SJSA1 (cell line): ENCODE measurements around the gene LRMDA. TPM values are rescaled to one million over a fixed set of nuclear protein-coding genes. Genes with fewer than 3 reads are reported as not detected.

ENCODE experiments used
- DNase-seq, 2 experiments: peaks; one replicate each; pipeline ENCODE4 v3.0.0-alpha.2; 2015 to 2020; ENCODE audit warnings: low spot score in 2 of 2, low read depth in 1 of 2
- H3K27ac ChIP-seq: fragments of 250-450 bp; sonication (Bioruptor Pico); 2 replicates; pipeline ENCODE4 v1.5.1; 2020; ENCODE audit warnings: mild to moderate bottlenecking, moderate library complexity
- H3K27me3 ChIP-seq: fragments of 250-450 bp; sonication (Bioruptor Pico); replicated peaks from 2 replicates; pipeline ENCODE4 v1.5.1; 2020; ENCODE audit warnings: mild to moderate bottlenecking, moderate library complexity
- H3K36me3 ChIP-seq: fragments of 250-450 bp; sonication (Bioruptor Pico); 2 replicates; pipeline ENCODE4 v1.5.1; 2020; ENCODE audit warnings: mild to moderate bottlenecking
- H3K4me1 ChIP-seq: fragments of 250-450 bp; sonication (Bioruptor Pico); replicated peaks from 2 replicates; pipeline ENCODE4 v1.6.1; 2021; ENCODE audit warnings: mild to moderate bottlenecking
- H3K4me3 ChIP-seq: fragments of 250-450 bp; sonication (Bioruptor Pico); 2 replicates; pipeline ENCODE4 v1.5.1; 2020; ENCODE audit warnings: mild to moderate bottlenecking
- H3K9me3 ChIP-seq: fragments of 250-450 bp; sonication (Bioruptor Pico); replicated peaks from 2 replicates; pipeline ENCODE4 v1.5.1; 2020; ENCODE audit warnings: mild to moderate bottlenecking
- total RNA-seq: library from RNA; depleted of rRNA; stranded (reverse); fragments of >200 nt; shearing (Covaris generic); gene quantifications from 2 replicates; pipeline ENCODE4 v1.2.3, GENCODE V29; 2014

Gene LRMDA
- total RNA-seq, 1 experiment from 2014 or later: not detected

DNA sequence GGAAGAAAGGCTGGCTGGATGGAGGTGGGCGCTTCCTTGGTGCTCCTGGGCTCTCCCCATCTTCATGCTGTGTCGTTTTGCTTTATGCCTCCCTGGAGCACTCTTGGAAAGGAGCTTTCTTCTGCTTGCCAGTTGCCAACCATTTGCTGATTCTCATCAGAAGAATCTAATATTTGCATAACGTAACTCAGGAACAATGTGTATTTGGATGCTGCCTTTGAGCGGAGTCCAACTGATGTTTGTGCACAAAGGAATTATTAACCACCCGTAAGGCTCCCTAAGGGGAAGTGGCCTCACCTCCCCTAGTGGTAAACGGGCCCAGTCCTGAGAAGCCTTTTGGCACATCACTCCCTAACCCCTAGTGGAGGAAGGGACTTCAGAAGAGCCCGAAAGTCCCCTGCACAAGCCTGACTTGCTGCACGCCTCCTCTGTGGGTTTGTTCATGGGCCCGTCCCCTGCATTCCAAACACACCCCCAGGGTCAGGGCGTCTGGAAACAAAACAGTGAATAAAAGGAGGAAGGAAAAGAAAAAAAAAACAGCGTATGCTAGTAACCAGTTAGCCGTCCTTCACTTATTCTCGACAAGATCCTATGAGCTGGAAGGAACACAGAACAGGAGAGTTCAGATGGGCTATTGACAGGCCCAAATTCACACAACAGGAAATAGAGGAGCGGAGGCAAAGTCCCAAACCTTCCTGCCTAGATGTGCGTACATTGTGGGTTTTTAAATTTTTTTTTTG lies 602.2 kb downstream of the LRMDA start:
- Histone ChIP-seq H3K27ac (no peak overlapping the region), H3K4me3 (no peak overlapping the region)
- DNase-seq: no peak

DNA sequence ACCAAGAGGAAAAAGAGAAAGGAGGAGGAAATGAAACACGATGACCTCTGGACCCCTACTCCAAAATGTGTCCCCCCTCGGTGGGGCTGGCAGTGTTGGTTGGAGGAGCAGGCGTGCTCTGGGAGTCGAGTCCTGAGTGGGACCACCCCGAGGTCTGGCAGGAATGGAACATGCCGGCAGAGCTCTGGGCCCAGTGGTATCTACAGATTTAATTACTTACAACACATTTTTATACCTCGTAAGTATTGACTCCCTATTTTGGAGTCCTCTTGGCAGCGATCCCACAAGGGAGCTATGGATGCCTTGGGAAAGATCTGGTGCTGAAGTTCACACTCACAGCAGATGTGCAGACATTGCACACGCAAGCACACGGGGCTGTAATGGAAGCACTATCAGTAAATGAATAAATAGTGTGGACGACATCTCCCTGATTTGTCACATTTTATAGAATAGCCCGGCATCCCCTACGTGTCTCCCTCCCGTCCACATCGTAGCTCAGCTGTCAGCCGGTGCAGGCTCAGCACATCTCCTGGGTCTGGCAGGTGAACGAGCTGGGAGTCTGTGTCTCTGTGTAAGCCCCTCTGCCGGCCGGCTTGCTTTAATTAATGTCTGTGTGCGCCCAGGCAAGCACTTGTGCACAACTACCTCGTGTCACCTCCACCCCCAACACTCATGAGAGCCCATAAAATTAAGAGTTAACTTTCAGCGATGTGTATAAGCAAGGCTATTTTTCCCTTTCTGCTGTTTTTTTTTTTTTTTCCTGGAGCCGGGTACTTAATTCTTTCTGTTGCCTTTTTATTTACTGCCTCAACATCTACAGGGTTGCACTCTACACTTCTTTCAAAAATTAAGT lies 603.2 kb downstream of the LRMDA start:
- Histone ChIP-seq H3K4me3 (no peak overlapping the region), H3K36me3 (no peaks in the 10 kb centered on the region), H3K9me3 (no peaks in the 10 kb centered on the region), H3K4me1 (no peaks in the 10 kb centered on the region), H3K27ac (no peak overlapping the region), H3K27me3 (no peaks in the 10 kb centered on the region)
- no peak for DNase-seq

More for the DNA sequence above, 602.2 kb downstream of the LRMDA start:
- H3K4me1 ChIP-seq: no peaks in the 10 kb centered on the region
- H3K9me3 ChIP-seq: no peaks in the 10 kb centered on the region
- no peaks in the 10 kb centered on the region for H3K36me3 ChIP-seq
- no peaks in the 10 kb centered on the region for H3K27me3 ChIP-seq

DNA sequence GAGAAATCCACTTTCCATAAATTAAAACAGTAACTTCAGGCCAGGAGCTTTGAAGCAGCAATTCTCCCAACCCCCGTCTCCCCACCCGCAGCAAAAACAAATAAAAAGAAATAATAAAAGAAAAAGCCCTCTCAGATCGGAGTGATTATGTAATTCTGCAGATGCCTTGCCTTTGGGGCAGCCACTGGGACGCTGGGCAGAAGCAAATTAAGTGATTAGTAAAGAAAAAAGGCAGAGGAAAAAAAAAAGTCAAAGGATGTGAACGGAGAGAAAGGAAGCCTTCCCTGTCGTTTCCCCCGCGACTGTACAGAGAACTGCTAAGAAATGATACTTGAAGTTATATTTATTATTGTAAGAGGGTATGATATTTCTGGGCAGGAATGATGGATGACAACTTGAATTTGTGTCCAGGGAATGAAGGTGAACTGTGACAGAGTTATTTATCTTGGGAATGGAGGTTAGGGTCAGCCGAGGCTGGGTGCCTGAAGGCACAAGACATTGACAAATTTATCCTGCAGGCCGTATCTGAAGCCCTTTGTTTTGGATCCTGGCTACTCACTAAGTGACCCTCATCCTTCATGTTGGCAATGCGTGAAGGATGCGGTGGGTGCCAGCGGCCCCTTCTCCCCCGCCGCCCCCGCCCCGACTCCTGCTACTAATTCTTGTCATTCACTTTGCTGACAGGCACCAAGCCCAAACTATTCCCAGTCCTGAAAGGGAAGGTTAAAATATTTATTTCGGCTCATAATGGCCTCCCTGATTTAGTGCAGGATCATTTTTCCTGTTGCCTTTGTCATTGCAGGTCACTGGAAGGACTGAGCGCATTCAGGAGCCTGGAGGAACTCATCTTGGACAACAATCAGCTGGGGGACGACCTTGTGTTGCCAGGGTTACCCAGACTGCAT lies 604.0 kb downstream of the LRMDA start:
- DNase-seq: no peak
- H3K4me1 ChIP-seq: no peaks in the 10 kb centered on the region
- no peak overlapping the region for H3K27ac ChIP-seq
- H3K27me3 ChIP-seq: no peaks in the 10 kb centered on the region
- no peaks in the 10 kb centered on the region for H3K36me3 ChIP-seq
- H3K9me3 ChIP-seq: no peaks in the 10 kb centered on the region
- H3K4me3 ChIP-seq: no peak overlapping the region

DNA sequence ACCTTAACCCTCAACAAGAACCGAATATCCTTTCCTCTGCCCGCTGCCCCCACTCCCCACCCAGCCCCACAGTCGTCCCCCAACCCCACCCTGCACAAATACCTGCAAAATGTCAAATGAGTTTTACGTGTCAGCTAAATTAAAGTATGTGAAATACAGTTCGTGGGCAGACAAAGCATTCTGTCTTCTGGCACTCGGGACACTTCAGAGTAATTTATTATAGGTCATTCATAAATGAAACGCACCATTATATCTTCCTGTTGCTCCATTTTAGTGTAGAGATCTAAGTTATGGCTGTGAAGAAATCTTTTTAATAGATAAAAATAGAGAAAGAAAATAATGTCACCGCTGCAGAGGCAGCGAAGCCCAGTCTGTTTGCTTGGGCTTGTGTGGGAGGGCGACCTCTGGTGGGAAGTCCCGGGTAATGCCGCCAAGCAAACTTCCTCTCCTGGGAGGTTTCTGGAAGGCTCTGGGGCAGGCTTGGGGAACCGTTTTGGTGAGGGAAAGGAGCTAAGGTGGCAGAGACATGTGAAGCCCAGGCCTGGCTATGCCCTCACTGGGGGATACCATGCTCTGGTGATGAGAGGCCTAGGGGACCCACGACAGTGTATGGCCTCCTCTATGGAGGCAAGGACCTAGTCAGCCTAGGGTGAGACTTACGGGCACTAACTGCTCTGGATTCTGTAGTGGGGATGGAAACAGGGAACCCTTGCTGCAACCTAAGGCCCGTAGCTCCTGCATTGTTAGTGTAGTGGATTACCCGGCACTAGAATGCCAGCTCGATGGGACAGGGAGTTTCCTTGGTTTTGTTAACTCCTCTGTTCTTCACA lies 604.9 kb downstream of the LRMDA start:
- Histone ChIP-seq H3K27me3 (no peaks in the 10 kb centered on the region), H3K27ac (no peak overlapping the region), H3K9me3 (no peaks in the 10 kb centered on the region), H3K4me3 (no peak overlapping the region), H3K4me1 (no peaks in the 10 kb centered on the region), H3K36me3 (no peaks in the 10 kb centered on the region)
- DNase-seq: peak; percentile 48 to 56

DNA sequence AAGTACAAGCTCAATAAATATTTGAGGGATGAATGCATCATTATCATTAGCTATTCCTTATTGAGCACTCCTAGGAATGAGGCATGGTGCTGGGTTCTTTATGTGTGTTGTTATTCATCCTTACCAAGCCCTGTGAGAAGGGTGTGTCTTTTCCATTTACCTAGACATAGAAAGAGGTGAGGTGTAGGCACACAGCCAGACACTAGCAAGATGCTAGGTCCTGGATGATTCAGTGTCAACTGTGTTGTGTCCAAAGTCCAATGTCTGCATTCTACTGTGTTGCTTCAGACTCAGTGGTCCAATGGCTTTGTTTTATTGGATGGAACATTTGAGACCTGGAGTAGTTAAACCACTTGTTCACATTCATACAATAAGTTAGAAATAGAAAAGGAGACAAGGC lies 605.5 kb downstream of the LRMDA start:
- Histone ChIP-seq H3K4me1 (no peaks in the 10 kb centered on the region), H3K9me3 (no peaks in the 10 kb centered on the region), H3K36me3 (no peaks in the 10 kb centered on the region), H3K4me3 (no peak overlapping the region), H3K27me3 (no peaks in the 10 kb centered on the region), H3K27ac (no peak overlapping the region)
- DNase-seq: no peak

DNA sequence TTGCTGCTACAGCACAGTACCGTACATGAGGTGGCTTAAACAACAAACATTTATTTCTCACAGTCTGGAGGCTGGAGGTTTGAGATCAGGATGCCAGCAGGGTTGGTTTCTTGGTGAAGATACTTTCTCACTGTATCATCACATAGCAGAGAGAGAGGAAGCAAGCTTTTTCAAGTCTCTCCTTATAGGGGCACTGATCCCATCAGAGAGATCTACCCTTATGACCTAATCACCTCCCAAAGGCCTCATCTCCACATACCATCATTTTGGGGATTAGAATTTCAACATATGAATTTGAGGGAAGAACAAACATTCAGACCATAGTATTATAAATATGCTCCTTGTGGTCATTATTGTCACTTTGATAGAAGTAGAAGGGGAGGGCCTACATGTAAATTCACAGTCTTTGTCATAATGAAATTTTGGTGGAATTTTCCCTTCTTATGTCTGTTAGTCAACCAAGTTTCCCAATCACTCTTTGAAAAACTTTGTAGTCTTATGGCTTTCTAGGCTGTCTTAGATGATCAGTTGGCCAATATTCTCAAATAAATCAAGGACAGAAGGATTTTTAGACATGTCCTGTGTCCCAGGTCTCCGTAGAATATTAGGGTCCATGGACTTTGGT lies 606.2 kb downstream of the LRMDA start:
- no peak for DNase-seq
- H3K4me1 ChIP-seq: no peaks in the 10 kb centered on the region
- no peak overlapping the region for H3K27ac ChIP-seq
- H3K27me3 ChIP-seq: no peaks in the 10 kb centered on the region
- no peak overlapping the region for H3K4me3 ChIP-seq
- no peaks in the 10 kb centered on the region for H3K9me3 ChIP-seq
- H3K36me3 ChIP-seq: no peaks in the 10 kb centered on the region

DNA sequence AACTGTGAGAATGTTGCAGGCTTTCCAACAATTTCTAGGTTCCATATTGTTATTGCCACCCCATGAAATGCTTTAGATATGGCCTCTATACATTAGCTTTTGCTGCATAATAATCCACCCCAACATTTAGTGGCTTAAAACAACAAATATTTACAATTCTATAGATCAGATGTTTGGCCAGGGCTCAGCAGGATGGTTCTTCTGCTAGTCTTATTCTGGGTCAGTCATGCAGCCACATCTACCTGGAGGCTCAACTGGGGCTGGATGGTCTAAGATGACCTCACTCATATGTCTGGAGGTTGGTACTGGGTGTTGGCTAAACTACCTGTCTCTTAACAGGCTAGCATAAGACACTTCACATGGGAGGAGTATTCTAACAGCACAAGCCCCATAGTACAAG lies 607.3 kb downstream of the LRMDA start:
- H3K27me3 ChIP-seq: no peaks in the 10 kb centered on the region
- H3K4me3 ChIP-seq: no peak overlapping the region
- no peak overlapping the region for H3K27ac ChIP-seq
- no peaks in the 10 kb centered on the region for H3K36me3 ChIP-seq
- no peaks in the 10 kb centered on the region for H3K9me3 ChIP-seq
- H3K4me1 ChIP-seq: no peaks in the 10 kb centered on the region
- DNase-seq: no peak

DNA sequence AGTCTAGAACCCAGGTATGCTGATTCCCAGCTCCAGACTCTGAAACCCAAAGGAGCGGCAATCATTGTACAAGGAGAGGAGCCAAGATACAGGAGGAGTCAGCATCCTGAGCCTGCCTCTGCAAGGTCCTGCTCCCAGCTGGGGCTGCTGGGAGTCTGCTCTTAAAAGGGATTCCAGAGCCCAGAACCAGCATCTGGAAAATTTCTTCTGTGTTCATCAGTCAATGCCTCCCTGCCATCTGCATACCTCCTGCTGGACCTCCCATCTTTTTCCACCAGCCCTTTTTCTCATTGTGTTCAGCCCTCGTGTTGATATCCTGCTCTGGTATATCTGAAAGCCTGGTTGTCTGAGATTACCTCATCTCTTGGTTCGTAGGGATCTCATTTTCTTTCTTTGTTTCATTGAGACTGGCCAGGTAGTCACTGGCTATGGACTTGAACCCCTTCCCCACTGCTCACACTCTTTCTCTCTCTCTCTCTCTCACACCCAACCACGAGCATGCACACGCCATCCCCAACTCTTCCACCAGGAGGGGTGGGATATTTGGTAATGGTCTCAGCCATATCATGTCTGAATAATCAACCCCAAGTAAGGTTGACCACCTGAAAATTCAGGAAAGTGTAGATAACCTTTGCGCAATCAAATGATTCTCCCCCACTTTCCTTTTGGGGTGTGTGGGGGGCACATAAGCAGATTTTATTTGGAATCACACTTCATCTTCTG lies 608.8 kb downstream of the LRMDA start:
- H3K4me1 ChIP-seq: no peaks in the 10 kb centered on the region
- H3K9me3 ChIP-seq: no peaks in the 10 kb centered on the region
- no peaks in the 10 kb centered on the region for H3K27me3 ChIP-seq
- no peak overlapping the region for H3K4me3 ChIP-seq
- H3K36me3 ChIP-seq: no peaks in the 10 kb centered on the region
- no peak for DNase-seq
- H3K27ac ChIP-seq: no peak overlapping the region

DNA sequence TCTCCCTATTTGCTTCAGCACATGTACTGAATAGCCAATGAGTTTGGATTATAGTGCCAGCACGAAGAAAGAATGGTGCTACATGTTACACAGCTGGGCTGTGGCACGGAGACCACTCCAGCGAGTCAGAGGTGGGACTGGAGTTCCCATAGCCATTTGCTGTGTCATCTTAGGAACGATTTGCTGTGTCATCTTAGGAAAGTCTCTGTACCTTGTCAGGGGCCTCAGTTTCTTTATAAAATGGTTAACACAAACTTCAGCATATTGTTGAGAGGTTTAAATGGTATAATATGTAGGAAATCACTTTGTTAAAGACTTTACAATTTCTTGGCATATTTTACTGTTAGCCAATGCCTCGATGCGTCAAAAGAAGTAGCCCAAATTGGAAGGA lies 609.4 kb downstream of the LRMDA start:
- DNase-seq: no peak
- H3K4me3 ChIP-seq: no peak overlapping the region
- no peaks in the 10 kb centered on the region for H3K27me3 ChIP-seq
- H3K27ac ChIP-seq: no peak overlapping the region
- H3K9me3 ChIP-seq: no peaks in the 10 kb centered on the region
- H3K36me3 ChIP-seq: no peaks in the 10 kb centered on the region
- no peaks in the 10 kb centered on the region for H3K4me1 ChIP-seq

DNA sequence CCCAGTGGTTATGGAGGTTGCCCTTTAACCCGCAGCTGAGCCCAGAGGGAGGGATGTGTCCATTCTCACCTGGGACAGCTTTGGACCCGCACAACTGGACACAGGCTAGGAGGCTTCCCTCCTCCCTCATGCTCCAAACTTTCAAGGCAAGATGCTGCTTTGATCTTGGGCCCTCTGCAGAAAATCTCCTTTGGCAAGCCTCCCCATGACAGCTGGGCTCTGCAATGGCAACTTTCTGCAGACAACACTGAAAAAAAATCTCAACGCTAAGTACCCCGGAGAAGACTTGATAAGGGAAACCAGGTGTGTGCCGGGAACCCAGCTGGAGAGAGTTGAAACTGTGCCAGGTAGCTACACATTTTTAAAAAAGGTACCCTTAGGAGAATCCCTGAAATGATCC lies 610.1 kb downstream of the LRMDA start:
- H3K4me1 ChIP-seq: no peaks in the 10 kb centered on the region
- H3K9me3 ChIP-seq: no peaks in the 10 kb centered on the region
- no peaks in the 10 kb centered on the region for H3K36me3 ChIP-seq
- no peak for DNase-seq
- no peak overlapping the region for H3K27ac ChIP-seq
- H3K27me3 ChIP-seq: no peaks in the 10 kb centered on the region
- H3K4me3 ChIP-seq: no peak overlapping the region

DNA sequence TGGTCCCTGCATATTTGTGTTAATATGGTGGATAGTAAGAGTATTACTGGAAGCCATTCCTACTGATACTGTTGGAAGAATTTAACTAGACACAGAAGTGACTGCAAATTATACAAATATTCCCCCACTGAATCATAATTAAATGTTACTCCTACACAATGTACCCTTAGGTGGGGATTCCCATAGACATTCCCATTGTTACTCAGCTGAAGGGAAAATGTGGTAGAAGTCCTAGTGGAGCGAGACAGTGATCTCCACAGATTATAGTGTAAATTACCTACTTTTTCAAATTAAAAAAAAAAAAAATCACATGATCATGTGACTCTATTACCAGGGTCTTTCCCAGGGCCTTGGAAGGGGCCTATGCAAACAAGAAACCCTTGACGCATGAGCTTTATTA lies 611.8 kb downstream of the LRMDA start:
- H3K27ac ChIP-seq: no peak overlapping the region
- H3K9me3 ChIP-seq: no peaks in the 10 kb centered on the region
- no peaks in the 10 kb centered on the region for H3K4me1 ChIP-seq
- no peaks in the 10 kb centered on the region for H3K36me3 ChIP-seq
- H3K27me3 ChIP-seq: no peaks in the 10 kb centered on the region
- no peak for DNase-seq
- H3K4me3 ChIP-seq: no peak overlapping the region

DNA sequence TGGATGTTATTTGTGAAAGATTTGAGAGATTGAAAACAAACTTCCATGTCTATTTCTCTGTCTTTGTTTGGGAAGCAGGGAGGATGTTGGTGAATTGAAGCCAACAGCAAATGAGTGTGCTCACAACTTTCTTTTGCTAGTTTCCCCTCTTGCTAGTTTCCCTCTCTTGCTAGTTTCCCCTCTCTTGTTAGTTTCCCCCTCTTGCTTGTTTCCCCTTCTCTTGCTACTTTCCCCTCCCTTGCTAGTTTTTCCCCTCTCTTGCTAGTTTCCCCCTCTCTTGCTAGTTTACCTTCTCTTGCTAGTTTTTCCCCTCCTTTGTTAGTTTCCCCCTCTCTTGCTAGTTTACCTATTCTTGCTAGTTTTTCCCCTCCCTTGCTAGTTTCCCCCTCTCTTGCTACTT lies 613.3 kb downstream of the LRMDA start:
- no peak overlapping the region for H3K4me3 ChIP-seq
- H3K36me3 ChIP-seq: no peaks in the 10 kb centered on the region
- no peak for DNase-seq
- no peak overlapping the region for H3K27ac ChIP-seq
- H3K4me1 ChIP-seq: no peaks in the 10 kb centered on the region
- H3K27me3 ChIP-seq: no peaks in the 10 kb centered on the region
- H3K9me3 ChIP-seq: no peaks in the 10 kb centered on the region
